ENCODE results near the gene UTRN. TPM values are rescaled to one million over a fixed set of nuclear protein-coding genes. Genes with fewer than 3 reads are reported as not detected.

Gene UTRN
- polyA plus RNA-seq, 1 donor (not counting 4 experiments of a cell fraction or from before 2014, with no cell fraction given) = 23.7 TPM

DNA sequence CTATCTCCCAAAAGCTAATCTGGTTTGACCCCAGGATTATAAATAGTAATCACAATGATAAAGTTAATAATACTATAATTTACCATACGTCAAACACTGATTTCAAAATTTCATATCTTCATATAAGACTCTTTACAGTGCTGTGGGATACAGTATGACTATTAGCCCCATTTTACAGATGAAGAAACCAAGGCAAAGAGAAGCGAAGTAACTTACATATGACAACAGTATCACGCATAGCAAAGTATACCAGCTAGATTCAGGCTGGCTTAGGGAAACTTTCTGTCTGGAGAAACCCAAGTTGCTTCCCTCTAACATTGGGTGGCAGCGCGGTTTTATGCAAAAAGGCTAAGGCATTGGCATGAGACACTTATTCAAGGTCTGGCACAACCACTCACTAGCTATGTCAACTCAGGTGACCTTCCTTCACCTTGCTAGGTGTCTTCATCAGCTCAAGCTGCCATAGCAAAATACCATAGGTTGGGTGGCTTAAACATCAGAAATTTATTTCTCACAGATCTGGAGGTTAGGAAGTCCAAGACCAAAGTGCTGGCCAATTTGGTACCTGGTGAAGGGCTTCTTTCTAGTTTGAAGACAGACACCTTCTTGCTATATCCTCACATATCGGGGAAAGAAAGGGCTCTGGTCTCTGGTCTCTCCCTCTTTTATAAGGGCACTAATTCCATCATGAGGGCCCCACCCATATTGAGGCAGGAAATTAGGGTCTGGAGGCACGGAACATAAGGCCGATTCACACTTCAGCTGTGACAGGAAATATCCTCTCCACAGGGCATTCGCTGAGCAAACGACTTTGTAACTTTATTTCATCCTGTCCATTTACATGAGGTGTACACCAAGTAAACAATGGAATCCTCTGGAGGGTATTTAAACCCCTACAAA lies 22.4 kb upstream of the UTRN start:
- Histone ChIP-seq H3K9ac (ENCODE audit: control insufficient read depth, extremely low read depth, insufficient read depth, low read length) (no peak overlapping the region), H4K20me1 (ENCODE audit: control insufficient read depth, extremely low read depth, insufficient read depth, low read length) (no peaks in the 10 kb centered on the region), H3K27ac (ENCODE audit: control insufficient read depth, insufficient read depth, low read length) (no peak overlapping the region), H3K4me3 (ENCODE audit: control insufficient read depth in 2 of 3, extremely low read depth in 1 of 3, insufficient read depth in 2 of 3, low read depth in 1 of 3, low read length in 3 of 3) (no peak overlapping the region), H2AFZ (ENCODE audit: control insufficient read depth, low read length) (no peak overlapping the region), H3K36me3 (ENCODE audit: control insufficient read depth in 2 of 2, extremely low read depth in 1 of 2, insufficient read depth in 2 of 2, low read length in 2 of 2) (no peaks in the 10 kb centered on the region), H3K4me2 (ENCODE audit: control insufficient read depth, extremely low read depth, insufficient read depth, low read depth, low read length) (no peak overlapping the region), H3K9me3 (ENCODE audit: control insufficient read depth, low read depth, low read length) (peaks cover 2% of the 10 kb centered on the region), H3K27me3 (ENCODE audit: control insufficient read depth, extremely low read depth, insufficient read depth, low read length) (no peaks in the 10 kb centered on the region), H3K9me1 (ENCODE audit: control insufficient read depth, extremely low read depth, insufficient read depth, low read length) (no peaks in the 10 kb centered on the region), H3K4me1 (ENCODE audit: control insufficient read depth, extremely low read depth, insufficient read depth, low read length) (peaks cover 30% of the 10 kb centered on the region), H3K79me2 (ENCODE audit: control insufficient read depth, insufficient read depth, low read length) (no peaks in the 10 kb centered on the region)
- TF ChIP-seq CTCF (optimal IDR thresholded peaks at IDR 0.05 in 1 of 3, IDR thresholded peaks at IDR 0.05 in 1 of 3, conservative IDR thresholded peaks at IDR 0.05 in 1 of 3; ENCODE audit: extremely low read depth in 1 of 3, insufficient read depth in 2 of 3, low read length in 3 of 3) (peak in 1 of 3 experiments; percentile 28), EZH2 (IDR thresholded peaks at IDR 0.05; ENCODE audit: low read length) (no peak)
- FAIRE-seq = peak; percentile 17
- no peak for DNase-seq (ENCODE audit: low read depth, low spot score)
- dilution Hi-C loops (cut with MboI; ENCODE audit: extremely low pct_ligation_motif_present, low sequenced_read_pairs) = no loop called here

DNA sequence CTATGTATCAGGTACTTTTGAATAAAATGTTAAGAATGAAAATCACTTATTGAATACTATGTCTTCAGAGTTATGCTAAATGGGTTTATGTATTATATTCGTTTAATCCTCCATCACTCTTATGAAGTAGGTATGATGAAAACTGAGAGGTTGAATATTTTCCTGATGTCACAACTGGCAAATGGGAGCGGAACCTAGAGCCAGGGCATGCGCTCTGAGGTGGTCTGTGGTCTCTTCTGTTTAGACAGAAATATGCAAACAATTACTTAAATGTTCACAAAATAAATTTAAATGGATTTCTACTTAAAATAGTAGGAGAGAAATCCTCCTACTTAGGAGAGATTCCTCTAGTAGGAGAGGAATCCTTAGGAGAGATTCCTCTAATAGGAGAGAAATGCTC lies 21.3 kb upstream of the UTRN start:
- FAIRE-seq (no peak), DNase-seq (ENCODE audit: low read depth, low spot score) (no peak)
- no peak overlapping the region for H3K4me3 ChIP-seq (ENCODE audit: control insufficient read depth in 2 of 3, extremely low read depth in 1 of 3, insufficient read depth in 2 of 3, low read depth in 1 of 3, low read length in 3 of 3)
- H3K27me3 ChIP-seq (ENCODE audit: control insufficient read depth, extremely low read depth, insufficient read depth, low read length) = no peaks in the 10 kb centered on the region
- dilution Hi-C loops (cut with MboI; ENCODE audit: extremely low pct_ligation_motif_present, low sequenced_read_pairs) = no loop called here
- H3K9me1 ChIP-seq (ENCODE audit: control insufficient read depth, extremely low read depth, insufficient read depth, low read length) = no peaks in the 10 kb centered on the region
- no peaks in the 10 kb centered on the region for H3K79me2 ChIP-seq (ENCODE audit: control insufficient read depth, insufficient read depth, low read length)
- peaks cover 2% of the 10 kb centered on the region for H3K9me3 ChIP-seq (ENCODE audit: control insufficient read depth, low read depth, low read length)
- no peaks in the 10 kb centered on the region for H4K20me1 ChIP-seq (ENCODE audit: control insufficient read depth, extremely low read depth, insufficient read depth, low read length)
- no peak overlapping the region for H3K9ac ChIP-seq (ENCODE audit: control insufficient read depth, extremely low read depth, insufficient read depth, low read length)
- peak overlapping the region; percentile 60 for H3K27ac ChIP-seq (ENCODE audit: control insufficient read depth, insufficient read depth, low read length)
- peak overlapping the region; percentile 73 for H2AFZ ChIP-seq (ENCODE audit: control insufficient read depth, low read length)
- peak overlapping the region; percentile 84 for H3K4me2 ChIP-seq (ENCODE audit: control insufficient read depth, extremely low read depth, insufficient read depth, low read depth, low read length)
- TF ChIP-seq CTCF (optimal IDR thresholded peaks at IDR 0.05 in 1 of 3, IDR thresholded peaks at IDR 0.05 in 1 of 3, conservative IDR thresholded peaks at IDR 0.05 in 1 of 3; ENCODE audit: extremely low read depth in 1 of 3, insufficient read depth in 2 of 3, low read length in 3 of 3) (no peak), EZH2 (IDR thresholded peaks at IDR 0.05; ENCODE audit: low read length) (no peak)
- H3K36me3 ChIP-seq (ENCODE audit: control insufficient read depth in 2 of 2, extremely low read depth in 1 of 2, insufficient read depth in 2 of 2, low read length in 2 of 2) = no peaks in the 10 kb centered on the region
- peaks cover 30% of the 10 kb centered on the region for H3K4me1 ChIP-seq (ENCODE audit: control insufficient read depth, extremely low read depth, insufficient read depth, low read length)
